WTC11 (cell line): ENCODE data around the gene CCSER2.

Experiments
- ATF3 ChIP-seq: sonication (generic); formaldehyde crosslinking; conservative IDR thresholded peaks from 2 replicates; pipeline ENCODE4 v1.8.1; 2022; ENCODE audit warnings: mild to moderate bottlenecking, missing genetic modification reagents
- CBFB ChIP-seq: sonication (generic); formaldehyde crosslinking; IDR thresholded peaks from 2 replicates; pipeline ENCODE4 v1.8.1; 2022; ENCODE audit warnings: mild to moderate bottlenecking, low read depth, missing genetic modification reagents
- ELF4 ChIP-seq: sonication (generic); formaldehyde crosslinking; IDR thresholded peaks from 2 replicates; pipeline ENCODE4 v1.8.1; 2022; ENCODE audit warnings: low read depth, mild to moderate bottlenecking, moderate library complexity, missing genetic modification reagents
- ESRRA ChIP-seq: sonication (generic); formaldehyde crosslinking; IDR thresholded peaks from 2 replicates; pipeline ENCODE4 v1.8.1; 2022; ENCODE audit warnings: mild to moderate bottlenecking, missing genetic modification reagents, borderline replicate concordance
- NR1H2 ChIP-seq: sonication (generic); formaldehyde crosslinking; IDR thresholded peaks from 2 replicates; pipeline ENCODE4 v1.9.0; 2021; ENCODE audit warnings: mild to moderate bottlenecking, moderate library complexity, missing genetic modification reagents
- RELA ChIP-seq: sonication (generic); formaldehyde crosslinking; IDR thresholded peaks from 2 replicates; pipeline ENCODE4 v1.8.1; 2022; ENCODE audit warnings: missing genetic modification reagents, mild to moderate bottlenecking, borderline replicate concordance
- STAT6 ChIP-seq: sonication (generic); formaldehyde crosslinking; conservative IDR thresholded peaks from 2 replicates; pipeline ENCODE4 v1.8.1; 2023; ENCODE audit warnings: mild to moderate bottlenecking, low read depth, missing genetic modification reagents, moderate library complexity
- TEAD1 ChIP-seq: sonication (generic); formaldehyde crosslinking; IDR thresholded peaks from 2 replicates; pipeline ENCODE4 v1.8.0; 2022; ENCODE audit warnings: mild to moderate bottlenecking, missing genetic modification reagents
- ZBTB21 ChIP-seq: sonication (generic); formaldehyde crosslinking; IDR thresholded peaks from 2 replicates; pipeline ENCODE4 v1.8.1; 2023; ENCODE audit warnings: mild to moderate bottlenecking, missing genetic modification reagents, borderline replicate concordance
- TF ChIP-seq, protein P1 (sequence below): fragments of 200-600 bp; IDR thresholded peaks from 2 replicates; pipeline ENCODE4 v1.8.0; 2022; ENCODE audit warnings: antibody characterized with exemption
- TF ChIP-seq, protein P2 (sequence below): sonication (generic); formaldehyde crosslinking; IDR thresholded peaks from 2 replicates; pipeline ENCODE4 v1.8.1; 2023; ENCODE audit warnings: mild to moderate bottlenecking, missing genetic modification reagents, moderate library complexity
- TF ChIP-seq, protein P3 (sequence below): sonication (generic); formaldehyde crosslinking; IDR thresholded peaks from 2 replicates; pipeline ENCODE4 v1.8.0; 2022; ENCODE audit warnings: mild to moderate bottlenecking, missing genetic modification reagents
- TF ChIP-seq, protein P4 (sequence below): sonication (generic); formaldehyde crosslinking; IDR thresholded peaks from 2 replicates; pipeline ENCODE4 v1.8.1; 2023; ENCODE audit warnings: mild to moderate bottlenecking, missing genetic modification reagents, borderline replicate concordance

- TF ChIP-seq, protein P1, sequence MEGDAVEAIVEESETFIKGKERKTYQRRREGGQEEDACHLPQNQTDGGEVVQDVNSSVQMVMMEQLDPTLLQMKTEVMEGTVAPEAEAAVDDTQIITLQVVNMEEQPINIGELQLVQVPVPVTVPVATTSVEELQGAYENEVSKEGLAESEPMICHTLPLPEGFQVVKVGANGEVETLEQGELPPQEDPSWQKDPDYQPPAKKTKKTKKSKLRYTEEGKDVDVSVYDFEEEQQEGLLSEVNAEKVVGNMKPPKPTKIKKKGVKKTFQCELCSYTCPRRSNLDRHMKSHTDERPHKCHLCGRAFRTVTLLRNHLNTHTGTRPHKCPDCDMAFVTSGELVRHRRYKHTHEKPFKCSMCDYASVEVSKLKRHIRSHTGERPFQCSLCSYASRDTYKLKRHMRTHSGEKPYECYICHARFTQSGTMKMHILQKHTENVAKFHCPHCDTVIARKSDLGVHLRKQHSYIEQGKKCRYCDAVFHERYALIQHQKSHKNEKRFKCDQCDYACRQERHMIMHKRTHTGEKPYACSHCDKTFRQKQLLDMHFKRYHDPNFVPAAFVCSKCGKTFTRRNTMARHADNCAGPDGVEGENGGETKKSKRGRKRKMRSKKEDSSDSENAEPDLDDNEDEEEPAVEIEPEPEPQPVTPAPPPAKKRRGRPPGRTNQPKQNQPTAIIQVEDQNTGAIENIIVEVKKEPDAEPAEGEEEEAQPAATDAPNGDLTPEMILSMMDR: no peak
- TF ChIP-seq, protein P2, sequence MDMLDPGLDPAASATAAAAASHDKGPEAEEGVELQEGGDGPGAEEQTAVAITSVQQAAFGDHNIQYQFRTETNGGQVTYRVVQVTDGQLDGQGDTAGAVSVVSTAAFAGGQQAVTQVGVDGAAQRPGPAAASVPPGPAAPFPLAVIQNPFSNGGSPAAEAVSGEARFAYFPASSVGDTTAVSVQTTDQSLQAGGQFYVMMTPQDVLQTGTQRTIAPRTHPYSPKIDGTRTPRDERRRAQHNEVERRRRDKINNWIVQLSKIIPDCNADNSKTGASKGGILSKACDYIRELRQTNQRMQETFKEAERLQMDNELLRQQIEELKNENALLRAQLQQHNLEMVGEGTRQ (CRISPR knock-in tag): no peak
- TF ChIP-seq, protein P3, sequence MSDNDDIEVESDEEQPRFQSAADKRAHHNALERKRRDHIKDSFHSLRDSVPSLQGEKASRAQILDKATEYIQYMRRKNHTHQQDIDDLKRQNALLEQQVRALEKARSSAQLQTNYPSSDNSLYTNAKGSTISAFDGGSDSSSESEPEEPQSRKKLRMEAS (CRISPR knock-in tag): peak; percentile 68; the same call in 1 of the 2 replicates
- TF ChIP-seq ELF4 (CRISPR knock-in tag) (peak; percentile 54; the same call in 1 of the 2 replicates), ZBTB21 (CRISPR knock-in tag) (peak; percentile 88; the same call in 1 of the 2 replicates), ESRRA (peak; percentile 94; the same call in 1 of the 2 replicates), ATF3 (no peak), STAT6 (CRISPR knock-in tag) (0 out of 2 replicates have a peak, but pooled peaks have one; percentile 51), RELA (peak; percentile 74; the same call in 1 of the 2 replicates), TEAD1 (peak; percentile 95), NR1H2 (no peak), CBFB (CRISPR knock-in tag) (no peak)
- TF ChIP-seq, protein P4, sequence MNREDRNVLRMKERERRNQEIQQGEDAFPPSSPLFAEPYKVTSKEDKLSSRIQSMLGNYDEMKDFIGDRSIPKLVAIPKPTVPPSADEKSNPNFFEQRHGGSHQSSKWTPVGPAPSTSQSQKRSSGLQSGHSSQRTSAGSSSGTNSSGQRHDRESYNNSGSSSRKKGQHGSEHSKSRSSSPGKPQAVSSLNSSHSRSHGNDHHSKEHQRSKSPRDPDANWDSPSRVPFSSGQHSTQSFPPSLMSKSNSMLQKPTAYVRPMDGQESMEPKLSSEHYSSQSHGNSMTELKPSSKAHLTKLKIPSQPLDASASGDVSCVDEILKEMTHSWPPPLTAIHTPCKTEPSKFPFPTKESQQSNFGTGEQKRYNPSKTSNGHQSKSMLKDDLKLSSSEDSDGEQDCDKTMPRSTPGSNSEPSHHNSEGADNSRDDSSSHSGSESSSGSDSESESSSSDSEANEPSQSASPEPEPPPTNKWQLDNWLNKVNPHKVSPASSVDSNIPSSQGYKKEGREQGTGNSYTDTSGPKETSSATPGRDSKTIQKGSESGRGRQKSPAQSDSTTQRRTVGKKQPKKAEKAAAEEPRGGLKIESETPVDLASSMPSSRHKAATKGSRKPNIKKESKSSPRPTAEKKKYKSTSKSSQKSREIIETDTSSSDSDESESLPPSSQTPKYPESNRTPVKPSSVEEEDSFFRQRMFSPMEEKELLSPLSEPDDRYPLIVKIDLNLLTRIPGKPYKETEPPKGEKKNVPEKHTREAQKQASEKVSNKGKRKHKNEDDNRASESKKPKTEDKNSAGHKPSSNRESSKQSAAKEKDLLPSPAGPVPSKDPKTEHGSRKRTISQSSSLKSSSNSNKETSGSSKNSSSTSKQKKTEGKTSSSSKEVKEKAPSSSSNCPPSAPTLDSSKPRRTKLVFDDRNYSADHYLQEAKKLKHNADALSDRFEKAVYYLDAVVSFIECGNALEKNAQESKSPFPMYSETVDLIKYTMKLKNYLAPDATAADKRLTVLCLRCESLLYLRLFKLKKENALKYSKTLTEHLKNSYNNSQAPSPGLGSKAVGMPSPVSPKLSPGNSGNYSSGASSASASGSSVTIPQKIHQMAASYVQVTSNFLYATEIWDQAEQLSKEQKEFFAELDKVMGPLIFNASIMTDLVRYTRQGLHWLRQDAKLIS: peak; percentile 90
Observed at GRCh38 chr10:84291384-84291783, 37.0 kb upstream of the CCSER2 start.
